Endothelial cell (in vitro differentiated cells): ENCODE results near the gene CMSS1. TPM values are rescaled to one million over a fixed set of nuclear protein-coding genes. Genes with fewer than 3 reads are reported as not detected.

Experiments used
- DNase-seq: peaks from one replicate; pipeline ENCODE4 v3.0.0; 2021; ENCODE audit warnings: low spot score
- H3K27ac Mint-ChIP-seq: one replicate; pipeline ENCODE4 v1.8.0; 2021; ENCODE audit warnings: mixed read lengths, inconsistent platforms; ENCODE audit not compliant: unreplicated experiment
- H3K27me3 Mint-ChIP-seq: one replicate; pipeline ENCODE4 v1.8.0; 2021; ENCODE audit warnings: mild to moderate bottlenecking, moderate library complexity, mixed read lengths, inconsistent platforms; ENCODE audit not compliant: unreplicated experiment
- H3K36me3 Mint-ChIP-seq: one replicate; pipeline ENCODE4 v1.8.0; 2021; ENCODE audit warnings: mild to moderate bottlenecking, low read depth, mixed read lengths, inconsistent platforms; ENCODE audit not compliant: unreplicated experiment
- H3K4me1 Mint-ChIP-seq: one replicate; pipeline ENCODE4 v1.8.0; 2021; ENCODE audit warnings: mild to moderate bottlenecking, mixed read lengths, inconsistent platforms; ENCODE audit not compliant: unreplicated experiment
- H3K4me3 Mint-ChIP-seq: one replicate; pipeline ENCODE4 v1.8.0; 2021; ENCODE audit warnings: mild to moderate bottlenecking, mixed read lengths, inconsistent platforms; ENCODE audit not compliant: unreplicated experiment
- H3K9me3 Mint-ChIP-seq: one replicate; pipeline ENCODE4 v1.8.0; 2021; ENCODE audit warnings: mixed read lengths, inconsistent platforms; ENCODE audit not compliant: unreplicated experiment
- total RNA-seq: library from RNA; stranded (reverse); fragmentation: NEBNext Ultra II Directional; extraction: Animal tissue kit (Norgen Biotek cat#: 25700); gene quantifications from one replicate; pipeline ENCODE4 v1.2.1, GENCODE V29; 2021; ENCODE audit not compliant: unreplicated experiment
- TF ChIP-seq, protein P1 (sequence below): fragments of 200-600 bp; sonication (generic); IDR thresholded peaks from one replicate; pipeline ENCODE4 v1.5.0; 2021; ENCODE audit warnings: antibody characterized with exemption; ENCODE audit not compliant: unreplicated experiment

The CMSS1 gene
- total RNA-seq, 1 donor from 2014 or later, result 25.8 TPM

- H3K36me3 Mint-ChIP-seq, result no peaks in the 10 kb centered on the region
- H3K27me3 Mint-ChIP-seq, result peaks cover 2% of the 10 kb centered on the region
- TF ChIP-seq, protein P1, sequence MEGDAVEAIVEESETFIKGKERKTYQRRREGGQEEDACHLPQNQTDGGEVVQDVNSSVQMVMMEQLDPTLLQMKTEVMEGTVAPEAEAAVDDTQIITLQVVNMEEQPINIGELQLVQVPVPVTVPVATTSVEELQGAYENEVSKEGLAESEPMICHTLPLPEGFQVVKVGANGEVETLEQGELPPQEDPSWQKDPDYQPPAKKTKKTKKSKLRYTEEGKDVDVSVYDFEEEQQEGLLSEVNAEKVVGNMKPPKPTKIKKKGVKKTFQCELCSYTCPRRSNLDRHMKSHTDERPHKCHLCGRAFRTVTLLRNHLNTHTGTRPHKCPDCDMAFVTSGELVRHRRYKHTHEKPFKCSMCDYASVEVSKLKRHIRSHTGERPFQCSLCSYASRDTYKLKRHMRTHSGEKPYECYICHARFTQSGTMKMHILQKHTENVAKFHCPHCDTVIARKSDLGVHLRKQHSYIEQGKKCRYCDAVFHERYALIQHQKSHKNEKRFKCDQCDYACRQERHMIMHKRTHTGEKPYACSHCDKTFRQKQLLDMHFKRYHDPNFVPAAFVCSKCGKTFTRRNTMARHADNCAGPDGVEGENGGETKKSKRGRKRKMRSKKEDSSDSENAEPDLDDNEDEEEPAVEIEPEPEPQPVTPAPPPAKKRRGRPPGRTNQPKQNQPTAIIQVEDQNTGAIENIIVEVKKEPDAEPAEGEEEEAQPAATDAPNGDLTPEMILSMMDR, result no peak
- no peak for DNase-seq
- no peak overlapping the region for H3K27ac Mint-ChIP-seq
- H3K4me1 Mint-ChIP-seq, result no peaks in the 10 kb centered on the region
- no peaks in the 10 kb centered on the region for H3K9me3 Mint-ChIP-seq
- H3K4me3 Mint-ChIP-seq, result no peak overlapping the region
These were observed 380.2 kb downstream of the CMSS1 start for GRCh38 chr3:100197876-100198275.

DNA sequence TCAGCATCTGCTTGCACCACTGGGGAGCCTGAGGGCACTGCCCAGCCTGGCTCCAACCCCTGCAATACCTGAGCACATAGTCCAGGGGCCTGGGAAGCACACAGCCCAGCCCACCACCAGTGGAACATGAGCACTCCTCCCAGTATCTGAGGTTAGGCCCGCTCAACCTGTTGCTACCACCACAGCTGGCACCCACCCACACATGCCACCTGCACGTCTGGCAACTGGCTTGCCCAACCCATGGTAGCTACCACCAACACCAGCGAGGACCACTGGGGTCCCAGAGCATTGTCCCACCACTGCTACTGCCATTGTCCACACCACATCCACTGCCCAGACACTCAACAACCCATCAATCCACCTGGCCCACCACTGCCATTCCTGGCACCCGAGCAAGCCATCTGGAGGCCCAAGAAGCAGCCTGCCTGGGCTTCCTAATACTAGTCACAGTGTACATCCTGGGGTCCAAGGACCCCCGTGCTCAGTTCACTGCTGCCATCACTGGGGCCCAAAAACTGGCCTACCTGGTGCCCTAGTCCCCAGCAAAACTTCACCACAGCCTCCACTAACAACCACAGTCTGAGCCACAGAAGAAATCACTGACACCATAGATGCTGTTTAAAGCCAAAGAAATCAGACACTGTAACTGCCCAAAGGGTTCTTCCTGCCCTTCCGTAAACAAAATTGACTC lies 381.1 kb downstream of the CMSS1 start:
- no peak overlapping the region for H3K4me3 Mint-ChIP-seq
- no peak for DNase-seq
- no peaks in the 10 kb centered on the region for H3K4me1 Mint-ChIP-seq
- no peaks in the 10 kb centered on the region for H3K9me3 Mint-ChIP-seq
- H3K27ac Mint-ChIP-seq, result no peak overlapping the region
- H3K36me3 Mint-ChIP-seq, result no peaks in the 10 kb centered on the region
- H3K27me3 Mint-ChIP-seq, result peaks cover 2% of the 10 kb centered on the region
- TF ChIP-seq, protein P1, result no peak

DNA sequence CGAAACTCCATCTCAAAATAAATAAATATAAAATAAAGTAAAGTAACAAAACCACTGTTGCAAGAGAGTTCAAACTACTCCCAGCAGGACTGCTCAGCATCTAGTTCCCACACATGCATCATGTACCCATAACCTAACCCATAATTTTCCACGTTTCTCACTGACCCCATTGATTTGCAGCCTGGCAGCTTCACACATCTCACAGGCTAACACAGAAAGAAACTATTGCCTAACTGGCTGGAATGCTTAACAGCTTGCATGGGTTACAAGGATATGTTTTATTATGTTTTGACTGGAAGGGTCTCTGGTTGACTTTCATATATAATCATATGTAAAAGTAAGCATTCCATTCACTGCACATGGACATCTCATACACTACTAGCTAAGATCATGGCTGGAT lies 387.5 kb downstream of the CMSS1 start:
- TF ChIP-seq, protein P1, result no peak
- Mint-ChIP-seq H3K27me3 (no peaks in the 10 kb centered on the region), H3K36me3 (no peaks in the 10 kb centered on the region), H3K4me3 (no peak overlapping the region), H3K27ac (no peak overlapping the region), H3K4me1 (peaks cover 5% of the 10 kb centered on the region), H3K9me3 (no peaks in the 10 kb centered on the region)
- DNase-seq, result no peak

DNA sequence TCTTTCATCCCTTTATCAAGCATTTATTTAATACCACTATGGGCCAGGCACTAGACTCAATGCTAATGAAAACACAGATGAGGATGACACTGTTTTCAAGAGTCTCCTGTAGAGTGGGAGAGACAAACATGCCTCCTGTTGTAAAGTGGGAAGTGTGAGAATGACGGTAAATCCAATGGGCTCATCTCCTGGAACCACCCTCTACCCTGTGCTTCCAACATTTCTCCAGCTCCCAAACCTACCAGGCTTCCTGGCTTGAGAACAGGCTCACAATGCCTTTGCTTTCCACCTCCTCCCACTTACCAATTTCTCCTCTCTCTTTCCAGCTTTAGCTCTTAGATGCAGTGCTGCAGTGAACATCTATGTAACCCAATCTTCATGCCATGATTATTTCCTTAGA lies 389.0 kb downstream of the CMSS1 start:
- DNase-seq, result no peak
- H3K4me3 Mint-ChIP-seq, result no peak overlapping the region
- peaks cover 2% of the 10 kb centered on the region for H3K36me3 Mint-ChIP-seq
- TF ChIP-seq, protein P1, result no peak
- H3K9me3 Mint-ChIP-seq, result no peaks in the 10 kb centered on the region
- no peak overlapping the region for H3K27ac Mint-ChIP-seq
- H3K27me3 Mint-ChIP-seq, result no peaks in the 10 kb centered on the region
- H3K4me1 Mint-ChIP-seq, result peaks cover 13% of the 10 kb centered on the region

DNA sequence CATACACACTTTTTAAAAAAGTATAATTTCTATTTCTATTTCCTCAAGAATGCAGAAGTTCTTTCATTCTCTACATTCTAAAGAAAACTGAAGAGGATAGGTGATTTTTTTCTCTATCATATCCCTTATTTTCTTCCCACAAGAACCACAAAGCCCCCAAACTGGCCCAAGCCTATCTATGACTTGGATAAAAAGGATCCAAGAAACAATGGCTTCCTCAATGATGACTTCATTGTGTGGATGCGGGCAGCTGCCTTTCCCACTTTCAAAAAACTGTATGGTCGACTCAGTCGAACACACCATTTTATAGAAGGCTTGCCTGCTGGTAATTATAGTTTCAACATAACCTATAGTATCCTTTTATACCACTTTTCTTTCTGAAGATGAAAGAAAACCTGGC lies 390.2 kb downstream of the CMSS1 start:
- TF ChIP-seq, protein P1, result no peak
- H3K36me3 Mint-ChIP-seq, result peaks cover 4% of the 10 kb centered on the region
- no peak overlapping the region for H3K4me3 Mint-ChIP-seq
- H3K27me3 Mint-ChIP-seq, result no peaks in the 10 kb centered on the region
- no peaks in the 10 kb centered on the region for H3K9me3 Mint-ChIP-seq
- DNase-seq, result no peak
- H3K4me1 Mint-ChIP-seq, result peaks cover 13% of the 10 kb centered on the region
- H3K27ac Mint-ChIP-seq, result no peak overlapping the region
